H9 (cell line): ENCODE measurements around the gene DDC. TPM values are rescaled to one million over a fixed set of nuclear protein-coding genes. Genes with fewer than 3 reads are reported as not detected.

ENCODE experiments used
- DNase-seq: peaks from one replicate; pipeline ENCODE4 v3.0.0-alpha.2; 2017
- H2AFZ ChIP-seq: one replicate; pipeline ENCODE4 v1.6.1; 2013; ENCODE audit warnings: mild to moderate bottlenecking, low read length, control low read depth, moderate library complexity
- H2AK5ac ChIP-seq: 2 replicates; pipeline ENCODE4 v1.6.1; 2013; ENCODE audit warnings: low read length, control low read depth, mixed read lengths; ENCODE audit not compliant: insufficient read length
- H2BK120ac ChIP-seq: one replicate; pipeline ENCODE4 v1.6.1; 2013; ENCODE audit warnings: low read depth, mild to moderate bottlenecking, low read length, control low read depth, inconsistent platforms; ENCODE audit not compliant: poor library complexity, severe bottlenecking
- H2BK12ac ChIP-seq: 2 replicates; pipeline ENCODE4 v1.6.1; 2013; ENCODE audit warnings: low read length, control low read depth, mixed read lengths, low read depth; ENCODE audit not compliant: insufficient read length
- H2BK15ac ChIP-seq: 2 replicates; pipeline ENCODE4 v1.6.1; 2013; ENCODE audit warnings: low read depth, low read length, control low read depth
- H2BK20ac ChIP-seq: one replicate; pipeline ENCODE4 v1.6.1; 2013; ENCODE audit warnings: low read depth, mild to moderate bottlenecking, low read length, control low read depth, inconsistent platforms; ENCODE audit not compliant: poor library complexity, severe bottlenecking
- H2BK5ac ChIP-seq: 2 replicates; pipeline ENCODE4 v1.6.1; 2013; ENCODE audit warnings: low read length, control low read depth, mixed read lengths; ENCODE audit not compliant: insufficient read length
- H3K14ac ChIP-seq: 2 replicates; pipeline ENCODE4 v1.6.1; 2013; ENCODE audit warnings: low read length, control low read depth; ENCODE audit not compliant: insufficient read depth
- H3K18ac ChIP-seq: 2 replicates; pipeline ENCODE4 v1.6.1; 2013; ENCODE audit warnings: low read depth, mild to moderate bottlenecking, mixed read lengths, low read length, control low read depth; ENCODE audit not compliant: insufficient read length
- H3K23ac ChIP-seq: 2 replicates; pipeline ENCODE4 v1.6.1; 2013; ENCODE audit warnings: low read length, control low read depth, mixed read lengths, low read depth; ENCODE audit not compliant: insufficient read length
- H3K23me2 ChIP-seq: 2 replicates; pipeline ENCODE4 v1.6.1; 2013; ENCODE audit warnings: low read depth, mild to moderate bottlenecking, mixed read lengths, low read length, control low read depth; ENCODE audit not compliant: insufficient read length, poor library complexity, severe bottlenecking
- H3K27ac ChIP-seq: 2 replicates; pipeline ENCODE4 v1.5.1; 2013; ENCODE audit warnings: low read length, control low read depth, mixed read lengths, low read depth; ENCODE audit not compliant: insufficient read length
- H3K27me3 ChIP-seq: 2 replicates; pipeline ENCODE4 v1.6.1; 2013; ENCODE audit warnings: low read length, control low read depth, inconsistent platforms; ENCODE audit not compliant: insufficient read depth
- H3K4ac ChIP-seq: 2 replicates; pipeline ENCODE4 v1.6.1; 2013; ENCODE audit warnings: low read depth, mild to moderate bottlenecking, control low read depth, inconsistent platforms, low read length, moderate library complexity
- H3K4me1 ChIP-seq: 2 replicates; pipeline ENCODE4 v1.6.1; 2013; ENCODE audit warnings: low read length, control low read depth, inconsistent platforms; ENCODE audit not compliant: insufficient read depth
- H3K4me2 ChIP-seq: 2 replicates; pipeline ENCODE4 v1.6.1; 2013; ENCODE audit warnings: low read length, control low read depth, mixed read lengths; ENCODE audit not compliant: insufficient read length, insufficient read depth
- H3K56ac ChIP-seq: 2 replicates; pipeline ENCODE4 v1.6.1; 2013; ENCODE audit warnings: low read depth, mild to moderate bottlenecking, mixed read lengths, low read length, control low read depth; ENCODE audit not compliant: insufficient read length
- H3K79me1 ChIP-seq: 2 replicates; pipeline ENCODE4 v1.6.1; 2013; ENCODE audit warnings: low read depth, mild to moderate bottlenecking, moderate library complexity, low read length, control low read depth, inconsistent platforms; ENCODE audit not compliant: insufficient read depth, poor library complexity, severe bottlenecking
- H3K79me2 ChIP-seq: 2 replicates; pipeline ENCODE4 v1.6.1; 2013; ENCODE audit warnings: low read length, control low read depth, inconsistent platforms; ENCODE audit not compliant: insufficient read depth
- H3K9ac ChIP-seq: 2 replicates; pipeline ENCODE4 v1.6.1; 2013; ENCODE audit warnings: low read length, control low read depth, mixed read lengths; ENCODE audit not compliant: insufficient read length; ENCODE audit errors: extremely low read depth
- H3K9me3 ChIP-seq: one replicate; pipeline ENCODE4 v1.6.1; 2013; ENCODE audit warnings: low read depth, low read length, inconsistent platforms; ENCODE audit not compliant: control insufficient read depth
- H3T11ph ChIP-seq: one replicate; pipeline ENCODE4 v1.6.1; 2013; ENCODE audit warnings: mild to moderate bottlenecking, low read length, control low read depth, inconsistent platforms
- H4K20me1 ChIP-seq: one replicate; pipeline ENCODE4 v1.6.1; 2013; ENCODE audit not compliant: control insufficient read depth, insufficient read length, insufficient read depth
- H4K5ac ChIP-seq: 2 replicates; pipeline ENCODE4 v1.6.1; 2013; ENCODE audit warnings: low read depth, mild to moderate bottlenecking, mixed read lengths, low read length, control low read depth; ENCODE audit not compliant: insufficient read length
- H4K8ac ChIP-seq: replicated peaks from 2 replicates; pipeline ENCODE4 v1.6.1; 2013; ENCODE audit warnings: low read length, control low read depth, mixed read lengths, low read depth; ENCODE audit not compliant: insufficient read length
- H4K91ac ChIP-seq: 2 replicates; pipeline ENCODE4 v1.6.1; 2013; ENCODE audit warnings: low read depth, mild to moderate bottlenecking, moderate library complexity, mixed read lengths, low read length, control low read depth; ENCODE audit not compliant: insufficient read length
- H3K27ac Mint-ChIP-seq, 3 experiments: 2 replicates in 2 of 3; 3 replicates in 1 of 3; pipeline ENCODE4 v1.8.0; 2020 to 2021; ENCODE audit warnings: mixed read lengths in 3 of 3, mild to moderate bottlenecking in 1 of 3, moderate library complexity in 1 of 3
- H3K27me3 Mint-ChIP-seq: 2 replicates; pipeline ENCODE4 v1.8.0; 2021; ENCODE audit warnings: low read depth, mild to moderate bottlenecking, moderate library complexity, mixed read lengths
- H3K36me3 Mint-ChIP-seq, 3 experiments: 2 replicates in 2 of 3; 3 replicates in 1 of 3; pipeline ENCODE4 v1.8.0; 2020 to 2021; ENCODE audit warnings: low read depth in 3 of 3, mixed read lengths in 3 of 3; ENCODE audit not compliant: insufficient read depth in 1 of 3
- H3K4me1 Mint-ChIP-seq, 2 experiments: 2 replicates each; pipeline ENCODE4 v1.8.0; 2020; ENCODE audit warnings: mixed read lengths in 2 of 2
- H3K4me3 Mint-ChIP-seq, 2 experiments: 2 replicates in 1 of 2; 3 replicates in 1 of 2; pipeline ENCODE4 v1.8.0; 2020 to 2021; ENCODE audit warnings: mild to moderate bottlenecking in 2 of 2, mixed read lengths in 2 of 2, moderate library complexity in 1 of 2
- H3K9me3 Mint-ChIP-seq, 2 experiments: 2 replicates in 1 of 2; 3 replicates in 1 of 2; pipeline ENCODE4 v1.8.0; 2020; ENCODE audit warnings: mild to moderate bottlenecking in 2 of 2, mixed read lengths in 2 of 2, moderate library complexity in 1 of 2
- WGBS: extraction: QIAGEN DNeasy Blood & Tissue Kit; methylation state at CpG from one replicate; pipeline ENCODE4 v1.1.7; 2013; ENCODE audit warnings: missing lambda C conversion rate, low lambda C conversion rate, mixed read lengths; ENCODE audit not compliant: insufficient read length; ENCODE audit errors: extremely low coverage; 5-methylcytosine and 5-hydroxymethylcytosine counted together
- total RNA-seq: library from RNA; stranded (reverse); gene quantifications from 2 replicates; pipeline ENCODE4 v1.2.1, GENCODE V29; 2021
- TF ChIP-seq, protein P1 (sequence below): fragments of 200-600 bp; sonication (generic); conservative IDR thresholded peaks from 3 replicates; pipeline ENCODE4 v1.8.0; 2021; ENCODE audit warnings: antibody characterized with exemption, mild to moderate bottlenecking

The DDC gene
- total RNA-seq, 1 experiment from 2014 or later = not detected

- Histone ChIP-seq H3K79me2 (no peaks in the 10 kb centered on the region), H3T11ph (no peak overlapping the region), H3K56ac (no peak overlapping the region), H2BK15ac (no peak overlapping the region), H2BK120ac (no peak overlapping the region), H4K8ac (no peak overlapping the region), H2AFZ (no peak overlapping the region), H3K23ac (no peak overlapping the region), H3K14ac (no peak overlapping the region), H2AK5ac (no peak overlapping the region), H3K9ac (no peak overlapping the region), H3K27me3 (no peaks in the 10 kb centered on the region), H2BK20ac (no peak overlapping the region), H3K23me2 (no peaks in the 10 kb centered on the region), H3K27ac (no peak overlapping the region), H3K9me3 (no peaks in the 10 kb centered on the region), H3K79me1 (no peaks in the 10 kb centered on the region), H4K5ac (no peak overlapping the region), H4K91ac (no peak overlapping the region), H2BK5ac (no peak overlapping the region), H2BK12ac (no peak overlapping the region), H4K20me1 (no peaks in the 10 kb centered on the region), H3K4ac (no peak overlapping the region), H3K18ac (no peak overlapping the region), H3K4me2 (no peak overlapping the region), H3K4me1 (no peaks in the 10 kb centered on the region)
- Mint-ChIP-seq H3K36me3 (peaks cover 33 to 78% (median 48%) of the 10 kb centered on the region in 3 experiments; a peak in 6 of 7 replicates), H3K9me3 (no peaks in the 10 kb centered on the region), H3K4me1 (peaks cover under 1 to 5% of the 10 kb centered on the region in 2 experiments; a peak in 2 of 4 replicates), H3K27me3 (no peaks in the 10 kb centered on the region), H3K4me3 (no peak overlapping the region), H3K27ac (no peak overlapping the region)
- DNase-seq = no peak
- WGBS = no CpG with 5 or more reads among the region's 9 CpGs
- TF ChIP-seq, protein P1, sequence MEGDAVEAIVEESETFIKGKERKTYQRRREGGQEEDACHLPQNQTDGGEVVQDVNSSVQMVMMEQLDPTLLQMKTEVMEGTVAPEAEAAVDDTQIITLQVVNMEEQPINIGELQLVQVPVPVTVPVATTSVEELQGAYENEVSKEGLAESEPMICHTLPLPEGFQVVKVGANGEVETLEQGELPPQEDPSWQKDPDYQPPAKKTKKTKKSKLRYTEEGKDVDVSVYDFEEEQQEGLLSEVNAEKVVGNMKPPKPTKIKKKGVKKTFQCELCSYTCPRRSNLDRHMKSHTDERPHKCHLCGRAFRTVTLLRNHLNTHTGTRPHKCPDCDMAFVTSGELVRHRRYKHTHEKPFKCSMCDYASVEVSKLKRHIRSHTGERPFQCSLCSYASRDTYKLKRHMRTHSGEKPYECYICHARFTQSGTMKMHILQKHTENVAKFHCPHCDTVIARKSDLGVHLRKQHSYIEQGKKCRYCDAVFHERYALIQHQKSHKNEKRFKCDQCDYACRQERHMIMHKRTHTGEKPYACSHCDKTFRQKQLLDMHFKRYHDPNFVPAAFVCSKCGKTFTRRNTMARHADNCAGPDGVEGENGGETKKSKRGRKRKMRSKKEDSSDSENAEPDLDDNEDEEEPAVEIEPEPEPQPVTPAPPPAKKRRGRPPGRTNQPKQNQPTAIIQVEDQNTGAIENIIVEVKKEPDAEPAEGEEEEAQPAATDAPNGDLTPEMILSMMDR = no peak
Measured at GRCh38 chr7:50608196-50608906, 43.1 kb upstream of the DDC start.
